Upper lobe of left lung (tissue), 6 donors: ENCODE results near the gene SLCO4A1. TPM values are rescaled to one million over a fixed set of nuclear protein-coding genes. Genes with fewer than 3 reads are reported as not detected.

Source experiments
- ATAC-seq, 2 donors: fragments of 200-7000 bp; cut with Tn5 transposase; one replicate each; pipeline ENCODE4 v1.9.1; 2022; ENCODE audit warnings: mild to moderate bottlenecking in 2 of 2, moderate library complexity in 2 of 2; ENCODE audit not compliant: low FRiP score in 2 of 2
- DNase-seq, 2 donors: peaks; one replicate each; pipeline ENCODE4 v3.0.0-alpha.2; 2019 to 2020
- H3K27ac ChIP-seq, 4 donors: fragments of 200-600 bp; sonication (generic); one replicate each; pipeline ENCODE4 v1.5.1; 2016 to 2019
- H3K27me3 ChIP-seq, 4 donors: fragments of 200-600 bp; sonication (generic); one replicate each; pipeline ENCODE4 v1.5.1; 2017 to 2019
- H3K36me3 ChIP-seq, 4 donors: fragments of 200-600 bp; sonication (generic); one replicate each; pipeline ENCODE4 v1.5.1; 2016 to 2019
- H3K4me1 ChIP-seq, 4 donors: fragments of 200-600 bp; sonication (generic); one replicate each; pipeline ENCODE4 v1.5.1; 2018 to 2019
- H3K4me3 ChIP-seq, 4 donors: fragments of 200-600 bp; sonication (generic); one replicate each; pipeline ENCODE4 v1.5.1; 2017 to 2019; ENCODE audit warnings: mild to moderate bottlenecking in 2 of 4, moderate library complexity in 1 of 4
- H3K9me3 ChIP-seq, 4 donors: fragments of 200-600 bp; sonication (generic); one replicate each; pipeline ENCODE4 v1.5.1; 2018 to 2019
- EP300 ChIP-seq, 4 donors: sonication (generic); formaldehyde crosslinking; IDR thresholded peaks; one replicate each; pipeline ENCODE4 v1.5.1; 2017; ENCODE audit warnings: antibody characterized with exemption in 4 of 4, control low read depth in 2 of 4
- POLR2A ChIP-seq, 4 donors: fragments of 450-650 bp; IDR thresholded peaks; one replicate each; pipeline ENCODE4 v1.5.1; 2016 to 2017; ENCODE audit warnings: antibody characterized with exemption in 4 of 4, mild to moderate bottlenecking in 2 of 4
- POLR2AphosphoS5 ChIP-seq, 2 donors: sonication (generic); formaldehyde crosslinking; IDR thresholded peaks; one replicate each; pipeline ENCODE4 v1.5.1; 2017; ENCODE audit warnings: antibody characterized with exemption in 2 of 2
- WGBS, 2 donors: methylation state at CpG; one replicate each; pipeline ENCODE4 v1.1.5; 2017 to 2018; 5-methylcytosine and 5-hydroxymethylcytosine counted together
- total RNA-seq, 6 donors: library from RNA; depleted of rRNA in 4 of 6; stranded (reverse); fragments of >200 nt in 4 of 6; gene quantifications; one replicate each; pipeline versions ENCODE4 v1.1.0 to v1.2.1, GENCODE V29; 2016 to 2021
- TF ChIP-seq, protein P1 (sequence below), 6 experiments: fragments of 450-650 bp in 4 of 6; fragments of 200-600 bp in 2 of 6; sonication (generic) in 2 of 6; IDR thresholded peaks; one replicate each; pipeline ENCODE4 v1.5.1; 2016 to 2019; ENCODE audit warnings: antibody characterized with exemption in 6 of 6
- donor health status: DM: no; HTN: no; CAD: no; lungs with moderate emphysema.
- donor health status: DM: no; HTN: yes; CAD: no; lungs with severe emphysema.

Gene SLCO4A1
- total RNA-seq, 6 donors from 2014 or later, result 39.9 to 86.7 (median 49.1) TPM

GRCh38 chr20:62622178-62622876, 20.0 kb upstream of the SLCO4A1 start:
- H3K4me1 ChIP-seq, result peaks cover 75 to 82% (median 80%) of the 10 kb centered on the region in 4 donors
- peak overlapping the region; percentile 97 to 99 (median 98) for H3K27ac ChIP-seq
- 79 to 87% methylated on average over 24 to 25 of the region's 25 CpGs for WGBS, 2 donors

GRCh38 chr20:62622877-62623487, 19.3 kb upstream of the SLCO4A1 start:
- Histone ChIP-seq H3K36me3 (no peaks in the 10 kb centered on the region), H3K4me1 (peaks cover 69 to 76% (median 74%) of the 10 kb centered on the region in 4 donors), H3K27me3 (no peaks in the 10 kb centered on the region), H3K27ac (peak overlapping the region; percentile 97 to 99 (median 98)), H3K9me3 (no peaks in the 10 kb centered on the region), H3K4me3 (peak overlapping the region in 2 of 4 donors; percentile 9 to 25)
- TF ChIP-seq POLR2A (IDR thresholded peaks at IDR 0.05) (no peak), POLR2AphosphoS5 (IDR thresholded peaks at IDR 0.05) (no peak), EP300 (IDR thresholded peaks at IDR 0.05) (no peak)
- TF ChIP-seq, protein P1, sequence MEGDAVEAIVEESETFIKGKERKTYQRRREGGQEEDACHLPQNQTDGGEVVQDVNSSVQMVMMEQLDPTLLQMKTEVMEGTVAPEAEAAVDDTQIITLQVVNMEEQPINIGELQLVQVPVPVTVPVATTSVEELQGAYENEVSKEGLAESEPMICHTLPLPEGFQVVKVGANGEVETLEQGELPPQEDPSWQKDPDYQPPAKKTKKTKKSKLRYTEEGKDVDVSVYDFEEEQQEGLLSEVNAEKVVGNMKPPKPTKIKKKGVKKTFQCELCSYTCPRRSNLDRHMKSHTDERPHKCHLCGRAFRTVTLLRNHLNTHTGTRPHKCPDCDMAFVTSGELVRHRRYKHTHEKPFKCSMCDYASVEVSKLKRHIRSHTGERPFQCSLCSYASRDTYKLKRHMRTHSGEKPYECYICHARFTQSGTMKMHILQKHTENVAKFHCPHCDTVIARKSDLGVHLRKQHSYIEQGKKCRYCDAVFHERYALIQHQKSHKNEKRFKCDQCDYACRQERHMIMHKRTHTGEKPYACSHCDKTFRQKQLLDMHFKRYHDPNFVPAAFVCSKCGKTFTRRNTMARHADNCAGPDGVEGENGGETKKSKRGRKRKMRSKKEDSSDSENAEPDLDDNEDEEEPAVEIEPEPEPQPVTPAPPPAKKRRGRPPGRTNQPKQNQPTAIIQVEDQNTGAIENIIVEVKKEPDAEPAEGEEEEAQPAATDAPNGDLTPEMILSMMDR (IDR thresholded peaks at IDR 0.05), result no peak
- DNase-seq (peak in 1 of 2 donors; percentile 81), ATAC-seq (peak in 1 of 2 donors; percentile 1)
- 56 to 72% methylated on average over 9 to 22 of the region's 29 CpGs for WGBS, 2 donors

More at GRCh38 chr20:62622178-62622876, 20.0 kb upstream of the SLCO4A1 start:
- no peak for TF ChIP-seq EP300 (IDR thresholded peaks at IDR 0.05)
- no peak for TF ChIP-seq POLR2AphosphoS5 (IDR thresholded peaks at IDR 0.05)
- TF ChIP-seq, protein P1 (IDR thresholded peaks at IDR 0.05), result no peak
- no peak for TF ChIP-seq POLR2A (IDR thresholded peaks at IDR 0.05)
- Histone ChIP-seq H3K36me3 (no peaks in the 10 kb centered on the region), H3K9me3 (no peaks in the 10 kb centered on the region), H3K27me3 (no peaks in the 10 kb centered on the region), H3K4me3 (no peak overlapping the region)
- DNase-seq (no peak), ATAC-seq (no peak)

GRCh38 chr20:62623488-62624324, 18.6 kb upstream of the SLCO4A1 start:
- TF ChIP-seq POLR2A (IDR thresholded peaks at IDR 0.05) (peak in 3 of 4 donors; percentile 49 to 89 (median 63)), POLR2AphosphoS5 (IDR thresholded peaks at IDR 0.05) (peak; percentile 86 to 98), EP300 (IDR thresholded peaks at IDR 0.05) (peak; percentile 75 to 99 (median 88))
- TF ChIP-seq, protein P1 (IDR thresholded peaks at IDR 0.05), result peak in 2 of 6 experiments; percentile 6 to 16
- WGBS, 2 donors, result 5 to 6% methylated on average over 15 to 20 of the region's 23 CpGs
- DNase-seq (peak; percentile 95 to 99), ATAC-seq (peak; percentile 96 to 97)
- peaks cover 61 to 70% (median 67%) of the 10 kb centered on the region in 4 donors for H3K4me1 ChIP-seq
- H3K27ac ChIP-seq, result peak overlapping the region; percentile 97 to 99 (median 98)
- no peaks in the 10 kb centered on the region for H3K36me3 ChIP-seq
- no peaks in the 10 kb centered on the region for H3K9me3 ChIP-seq
- H3K27me3 ChIP-seq, result no peaks in the 10 kb centered on the region
- peak overlapping the region in 3 of 4 donors; percentile 9 to 25 (median 14) for H3K4me3 ChIP-seq

DNA sequence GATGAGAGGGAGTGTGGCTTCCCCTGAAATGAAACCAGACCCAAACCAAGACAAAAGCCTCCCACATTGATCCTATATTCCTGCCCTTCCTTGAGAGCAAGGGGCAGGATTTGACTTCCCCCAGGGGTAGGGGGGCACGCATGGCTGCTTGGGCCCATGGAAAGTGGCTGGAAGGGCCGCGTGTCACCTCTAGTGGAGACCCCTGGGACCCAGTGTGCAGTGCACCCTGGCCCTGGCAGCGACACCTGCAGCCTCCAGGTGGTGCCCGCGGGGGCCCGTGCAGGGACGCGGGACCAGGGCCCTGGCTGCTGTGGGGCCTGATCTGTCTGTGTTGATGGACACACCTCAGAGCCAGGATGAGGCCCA, 18.0 kb upstream of the SLCO4A1 start:
- Histone ChIP-seq H3K36me3 (no peaks in the 10 kb centered on the region), H3K9me3 (no peaks in the 10 kb centered on the region), H3K27me3 (no peaks in the 10 kb centered on the region), H3K4me3 (peak overlapping the region in 3 of 4 donors; percentile 4 to 14 (median 9)), H3K27ac (peak overlapping the region; percentile 97 to 99 (median 98)), H3K4me1 (peaks cover 55 to 64% (median 61%) of the 10 kb centered on the region in 4 donors)
- ATAC-seq, result peak in 1 of 2 donors; percentile 30
- DNase-seq, result peak in 1 of 2 donors; percentile 84
- TF ChIP-seq POLR2AphosphoS5 (IDR thresholded peaks at IDR 0.05) (no peak), POLR2A (IDR thresholded peaks at IDR 0.05) (no peak), EP300 (IDR thresholded peaks at IDR 0.05) (no peak)
- WGBS, 2 donors, result 67% methylated on average over 1 of the region's 9 CpGs; no CpG with 5 or more reads in 1 of the 2 donors
